K562 (cell line): ENCODE measurements around the gene AAK1.

Experiments used
- GATAD2B ChIP-seq: fragments of 450-650 bp; IDR thresholded peaks from 2 replicates; pipeline ENCODE4 v1.6.1; 2017; ENCODE audit warnings: mild to moderate bottlenecking, borderline replicate concordance
- TAF1 ChIP-seq: IDR thresholded peaks from 2 replicates; pipeline ENCODE4 v1.6.1; 2011; ENCODE audit warnings: mild to moderate bottlenecking, low read length, moderate library complexity; ENCODE audit not compliant: insufficient read depth, control insufficient read depth, severe bottlenecking; ENCODE audit errors: extremely low read depth

DNA sequence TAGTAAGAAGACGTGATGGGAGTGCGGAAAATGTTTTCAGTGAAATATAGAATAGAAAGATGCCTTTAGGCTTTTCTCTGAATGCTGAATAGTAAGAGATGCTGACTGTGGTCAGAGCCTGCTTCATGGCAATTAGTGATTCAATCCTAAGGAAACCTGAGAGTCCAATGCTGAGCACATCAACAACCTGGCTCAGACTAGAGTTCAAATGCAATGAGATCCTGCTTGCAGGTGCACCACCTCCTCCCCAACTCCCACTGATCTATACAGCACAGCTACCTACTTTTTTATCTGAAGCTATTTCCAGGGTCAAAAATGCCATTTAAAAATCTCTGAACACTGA lies 65.4 kb downstream of the AAK1 start:
- TF ChIP-seq GATAD2B (no peak), TAF1 (no peak)
